H9 (cell line): ENCODE data around the gene MBL2. TPM values are rescaled to one million over a fixed set of nuclear protein-coding genes. Genes with fewer than 3 reads are reported as not detected.

Source experiments
- DNase-seq: peaks from one replicate; pipeline ENCODE4 v3.0.0-alpha.2; 2017
- H2AFZ ChIP-seq: one replicate; pipeline ENCODE4 v1.6.1; 2013; ENCODE audit warnings: mild to moderate bottlenecking, low read length, control low read depth, moderate library complexity
- H2AK5ac ChIP-seq: 2 replicates; pipeline ENCODE4 v1.6.1; 2013; ENCODE audit warnings: low read length, control low read depth, mixed read lengths; ENCODE audit not compliant: insufficient read length
- H2BK120ac ChIP-seq: one replicate; pipeline ENCODE4 v1.6.1; 2013; ENCODE audit warnings: low read depth, mild to moderate bottlenecking, low read length, control low read depth, inconsistent platforms; ENCODE audit not compliant: poor library complexity, severe bottlenecking
- H2BK12ac ChIP-seq: 2 replicates; pipeline ENCODE4 v1.6.1; 2013; ENCODE audit warnings: low read length, control low read depth, mixed read lengths, low read depth; ENCODE audit not compliant: insufficient read length
- H2BK15ac ChIP-seq: 2 replicates; pipeline ENCODE4 v1.6.1; 2013; ENCODE audit warnings: low read depth, low read length, control low read depth
- H2BK20ac ChIP-seq: one replicate; pipeline ENCODE4 v1.6.1; 2013; ENCODE audit warnings: low read depth, mild to moderate bottlenecking, low read length, control low read depth, inconsistent platforms; ENCODE audit not compliant: poor library complexity, severe bottlenecking
- H2BK5ac ChIP-seq: 2 replicates; pipeline ENCODE4 v1.6.1; 2013; ENCODE audit warnings: low read length, control low read depth, mixed read lengths; ENCODE audit not compliant: insufficient read length
- H3K14ac ChIP-seq: 2 replicates; pipeline ENCODE4 v1.6.1; 2013; ENCODE audit warnings: low read length, control low read depth; ENCODE audit not compliant: insufficient read depth
- H3K18ac ChIP-seq: 2 replicates; pipeline ENCODE4 v1.6.1; 2013; ENCODE audit warnings: low read depth, mild to moderate bottlenecking, mixed read lengths, low read length, control low read depth; ENCODE audit not compliant: insufficient read length
- H3K23ac ChIP-seq: 2 replicates; pipeline ENCODE4 v1.6.1; 2013; ENCODE audit warnings: low read length, control low read depth, mixed read lengths, low read depth; ENCODE audit not compliant: insufficient read length
- H3K23me2 ChIP-seq: 2 replicates; pipeline ENCODE4 v1.6.1; 2013; ENCODE audit warnings: low read depth, mild to moderate bottlenecking, mixed read lengths, low read length, control low read depth; ENCODE audit not compliant: insufficient read length, poor library complexity, severe bottlenecking
- H3K27ac ChIP-seq: 2 replicates; pipeline ENCODE4 v1.5.1; 2013; ENCODE audit warnings: low read length, control low read depth, mixed read lengths, low read depth; ENCODE audit not compliant: insufficient read length
- H3K27me3 ChIP-seq: 2 replicates; pipeline ENCODE4 v1.6.1; 2013; ENCODE audit warnings: low read length, control low read depth, inconsistent platforms; ENCODE audit not compliant: insufficient read depth
- H3K4ac ChIP-seq: 2 replicates; pipeline ENCODE4 v1.6.1; 2013; ENCODE audit warnings: low read depth, mild to moderate bottlenecking, control low read depth, inconsistent platforms, low read length, moderate library complexity
- H3K4me1 ChIP-seq: 2 replicates; pipeline ENCODE4 v1.6.1; 2013; ENCODE audit warnings: low read length, control low read depth, inconsistent platforms; ENCODE audit not compliant: insufficient read depth
- H3K4me2 ChIP-seq: 2 replicates; pipeline ENCODE4 v1.6.1; 2013; ENCODE audit warnings: low read length, control low read depth, mixed read lengths; ENCODE audit not compliant: insufficient read length, insufficient read depth
- H3K56ac ChIP-seq: 2 replicates; pipeline ENCODE4 v1.6.1; 2013; ENCODE audit warnings: low read depth, mild to moderate bottlenecking, mixed read lengths, low read length, control low read depth; ENCODE audit not compliant: insufficient read length
- H3K79me1 ChIP-seq: 2 replicates; pipeline ENCODE4 v1.6.1; 2013; ENCODE audit warnings: low read depth, mild to moderate bottlenecking, moderate library complexity, low read length, control low read depth, inconsistent platforms; ENCODE audit not compliant: insufficient read depth, poor library complexity, severe bottlenecking
- H3K79me2 ChIP-seq: 2 replicates; pipeline ENCODE4 v1.6.1; 2013; ENCODE audit warnings: low read length, control low read depth, inconsistent platforms; ENCODE audit not compliant: insufficient read depth
- H3K9ac ChIP-seq: 2 replicates; pipeline ENCODE4 v1.6.1; 2013; ENCODE audit warnings: low read length, control low read depth, mixed read lengths; ENCODE audit not compliant: insufficient read length; ENCODE audit errors: extremely low read depth
- H3K9me3 ChIP-seq: one replicate; pipeline ENCODE4 v1.6.1; 2013; ENCODE audit warnings: low read depth, low read length, inconsistent platforms; ENCODE audit not compliant: control insufficient read depth
- H3T11ph ChIP-seq: one replicate; pipeline ENCODE4 v1.6.1; 2013; ENCODE audit warnings: mild to moderate bottlenecking, low read length, control low read depth, inconsistent platforms
- H4K20me1 ChIP-seq: one replicate; pipeline ENCODE4 v1.6.1; 2013; ENCODE audit not compliant: control insufficient read depth, insufficient read length, insufficient read depth
- H4K5ac ChIP-seq: 2 replicates; pipeline ENCODE4 v1.6.1; 2013; ENCODE audit warnings: low read depth, mild to moderate bottlenecking, mixed read lengths, low read length, control low read depth; ENCODE audit not compliant: insufficient read length
- H4K8ac ChIP-seq: replicated peaks from 2 replicates; pipeline ENCODE4 v1.6.1; 2013; ENCODE audit warnings: low read length, control low read depth, mixed read lengths, low read depth; ENCODE audit not compliant: insufficient read length
- H4K91ac ChIP-seq: 2 replicates; pipeline ENCODE4 v1.6.1; 2013; ENCODE audit warnings: low read depth, mild to moderate bottlenecking, moderate library complexity, mixed read lengths, low read length, control low read depth; ENCODE audit not compliant: insufficient read length
- H3K27ac Mint-ChIP-seq, 3 experiments: 2 replicates in 2 of 3; 3 replicates in 1 of 3; pipeline ENCODE4 v1.8.0; 2020 to 2021; ENCODE audit warnings: mixed read lengths in 3 of 3, mild to moderate bottlenecking in 1 of 3, moderate library complexity in 1 of 3
- H3K27me3 Mint-ChIP-seq: 2 replicates; pipeline ENCODE4 v1.8.0; 2021; ENCODE audit warnings: low read depth, mild to moderate bottlenecking, moderate library complexity, mixed read lengths
- H3K36me3 Mint-ChIP-seq, 3 experiments: 2 replicates in 2 of 3; 3 replicates in 1 of 3; pipeline ENCODE4 v1.8.0; 2020 to 2021; ENCODE audit warnings: low read depth in 3 of 3, mixed read lengths in 3 of 3; ENCODE audit not compliant: insufficient read depth in 1 of 3
- H3K4me1 Mint-ChIP-seq, 2 experiments: 2 replicates each; pipeline ENCODE4 v1.8.0; 2020; ENCODE audit warnings: mixed read lengths in 2 of 2
- H3K4me3 Mint-ChIP-seq, 2 experiments: 2 replicates in 1 of 2; 3 replicates in 1 of 2; pipeline ENCODE4 v1.8.0; 2020 to 2021; ENCODE audit warnings: mild to moderate bottlenecking in 2 of 2, mixed read lengths in 2 of 2, moderate library complexity in 1 of 2
- H3K9me3 Mint-ChIP-seq, 2 experiments: 2 replicates in 1 of 2; 3 replicates in 1 of 2; pipeline ENCODE4 v1.8.0; 2020; ENCODE audit warnings: mild to moderate bottlenecking in 2 of 2, mixed read lengths in 2 of 2, moderate library complexity in 1 of 2
- CTCF ChIP-seq: fragments of 200-600 bp; sonication (generic); conservative IDR thresholded peaks from 3 replicates; pipeline ENCODE4 v1.8.0; 2021; ENCODE audit warnings: antibody characterized with exemption, mild to moderate bottlenecking
- WGBS: extraction: QIAGEN DNeasy Blood & Tissue Kit; methylation state at CpG from one replicate; pipeline ENCODE4 v1.1.7; 2013; ENCODE audit warnings: missing lambda C conversion rate, low lambda C conversion rate, mixed read lengths; ENCODE audit not compliant: insufficient read length; ENCODE audit errors: extremely low coverage; 5-methylcytosine and 5-hydroxymethylcytosine counted together
- total RNA-seq: library from RNA; stranded (reverse); gene quantifications from 2 replicates; pipeline ENCODE4 v1.2.1, GENCODE V29; 2021

Gene MBL2
- total RNA-seq, 1 experiment from 2014 or later, result not detected

GRCh38 chr10:52805414-52806285, 33.1 kb upstream of the MBL2 start:
- Mint-ChIP-seq H3K9me3 (no peaks in the 10 kb centered on the region; a peak in 1 of 5 replicates), H3K27ac (peak overlapping the region in 1 of 3 experiments; percentile 7; a peak in 1 of 7 replicates), H3K4me3 (no peak overlapping the region), H3K36me3 (peaks cover 0 to 3% (median 0%) of the 10 kb centered on the region in 3 experiments; a peak in 2 of 7 replicates), H3K27me3 (no peaks in the 10 kb centered on the region; the same call in 1 of the 2 replicates), H3K4me1 (no peaks in the 10 kb centered on the region)
- Histone ChIP-seq H3K14ac (no peak overlapping the region), H2AFZ (no peak overlapping the region), H3K27ac (no peak overlapping the region), H4K91ac (no peak overlapping the region), H3K23ac (no peak overlapping the region), H3K79me1 (no peaks in the 10 kb centered on the region), H3K27me3 (no peaks in the 10 kb centered on the region), H3K18ac (no peak overlapping the region), H2BK15ac (no peak overlapping the region), H3K9ac (no peak overlapping the region), H3K23me2 (no peaks in the 10 kb centered on the region), H2AK5ac (no peak overlapping the region), H3K56ac (no peak overlapping the region), H4K5ac (no peak overlapping the region), H4K8ac (no peak overlapping the region), H3T11ph (no peak overlapping the region), H2BK120ac (no peak overlapping the region), H3K4ac (no peak overlapping the region), H2BK12ac (no peak overlapping the region), H3K9me3 (no peaks in the 10 kb centered on the region), H2BK5ac (no peak overlapping the region), H3K4me1 (no peaks in the 10 kb centered on the region), H3K79me2 (no peaks in the 10 kb centered on the region), H4K20me1 (no peaks in the 10 kb centered on the region), H2BK20ac (no peak overlapping the region), H3K4me2 (no peak overlapping the region)
- TF ChIP-seq CTCF, result no peak
- WGBS, result no CpG with 5 or more reads among the region's 25 CpGs
- DNase-seq, result no peak
